ENCODE results near the gene COL28A1.

DNA sequence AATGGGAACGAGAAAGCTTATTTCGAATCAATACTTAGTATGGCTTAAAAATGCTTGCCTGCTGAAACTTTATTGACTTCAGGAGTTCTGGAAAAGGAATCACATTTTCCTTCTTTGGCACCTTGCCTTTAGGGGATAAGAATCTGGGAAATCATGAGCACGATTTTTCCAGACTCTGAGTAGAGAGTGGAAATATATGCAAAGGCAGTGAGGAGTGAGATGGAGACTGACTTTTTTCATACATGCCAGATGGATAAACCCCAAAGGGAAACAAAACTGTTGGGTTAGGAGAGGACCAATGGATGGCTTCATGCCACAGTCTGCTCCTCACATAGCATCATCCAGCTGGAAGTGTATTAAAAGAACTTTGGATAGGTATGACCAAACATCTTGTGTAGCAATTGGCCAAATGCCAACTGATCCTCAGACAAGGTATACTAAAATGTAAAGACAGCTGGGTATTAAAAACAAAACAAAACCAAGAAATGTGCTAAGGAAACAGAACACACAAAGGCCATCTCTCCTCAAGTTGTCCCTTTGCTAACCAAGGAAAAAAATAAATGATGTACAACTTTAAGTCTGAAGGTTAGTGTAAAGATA lies 1.7 kb downstream of the COL28A1 start:
- TF ChIP-seq, protein P1, sequence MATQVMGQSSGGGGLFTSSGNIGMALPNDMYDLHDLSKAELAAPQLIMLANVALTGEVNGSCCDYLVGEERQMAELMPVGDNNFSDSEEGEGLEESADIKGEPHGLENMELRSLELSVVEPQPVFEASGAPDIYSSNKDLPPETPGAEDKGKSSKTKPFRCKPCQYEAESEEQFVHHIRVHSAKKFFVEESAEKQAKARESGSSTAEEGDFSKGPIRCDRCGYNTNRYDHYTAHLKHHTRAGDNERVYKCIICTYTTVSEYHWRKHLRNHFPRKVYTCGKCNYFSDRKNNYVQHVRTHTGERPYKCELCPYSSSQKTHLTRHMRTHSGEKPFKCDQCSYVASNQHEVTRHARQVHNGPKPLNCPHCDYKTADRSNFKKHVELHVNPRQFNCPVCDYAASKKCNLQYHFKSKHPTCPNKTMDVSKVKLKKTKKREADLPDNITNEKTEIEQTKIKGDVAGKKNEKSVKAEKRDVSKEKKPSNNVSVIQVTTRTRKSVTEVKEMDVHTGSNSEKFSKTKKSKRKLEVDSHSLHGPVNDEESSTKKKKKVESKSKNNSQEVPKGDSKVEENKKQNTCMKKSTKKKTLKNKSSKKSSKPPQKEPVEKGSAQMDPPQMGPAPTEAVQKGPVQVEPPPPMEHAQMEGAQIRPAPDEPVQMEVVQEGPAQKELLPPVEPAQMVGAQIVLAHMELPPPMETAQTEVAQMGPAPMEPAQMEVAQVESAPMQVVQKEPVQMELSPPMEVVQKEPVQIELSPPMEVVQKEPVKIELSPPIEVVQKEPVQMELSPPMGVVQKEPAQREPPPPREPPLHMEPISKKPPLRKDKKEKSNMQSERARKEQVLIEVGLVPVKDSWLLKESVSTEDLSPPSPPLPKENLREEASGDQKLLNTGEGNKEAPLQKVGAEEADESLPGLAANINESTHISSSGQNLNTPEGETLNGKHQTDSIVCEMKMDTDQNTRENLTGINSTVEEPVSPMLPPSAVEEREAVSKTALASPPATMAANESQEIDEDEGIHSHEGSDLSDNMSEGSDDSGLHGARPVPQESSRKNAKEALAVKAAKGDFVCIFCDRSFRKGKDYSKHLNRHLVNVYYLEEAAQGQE (IDR thresholded peaks at IDR 0.05; ENCODE audit: unreplicated experiment) = no peak
- TF ChIP-seq POLR2AphosphoS5 (IDR thresholded peaks at IDR 0.05; ENCODE audit: low read depth) = no peak
- TF ChIP-seq, protein P2, sequence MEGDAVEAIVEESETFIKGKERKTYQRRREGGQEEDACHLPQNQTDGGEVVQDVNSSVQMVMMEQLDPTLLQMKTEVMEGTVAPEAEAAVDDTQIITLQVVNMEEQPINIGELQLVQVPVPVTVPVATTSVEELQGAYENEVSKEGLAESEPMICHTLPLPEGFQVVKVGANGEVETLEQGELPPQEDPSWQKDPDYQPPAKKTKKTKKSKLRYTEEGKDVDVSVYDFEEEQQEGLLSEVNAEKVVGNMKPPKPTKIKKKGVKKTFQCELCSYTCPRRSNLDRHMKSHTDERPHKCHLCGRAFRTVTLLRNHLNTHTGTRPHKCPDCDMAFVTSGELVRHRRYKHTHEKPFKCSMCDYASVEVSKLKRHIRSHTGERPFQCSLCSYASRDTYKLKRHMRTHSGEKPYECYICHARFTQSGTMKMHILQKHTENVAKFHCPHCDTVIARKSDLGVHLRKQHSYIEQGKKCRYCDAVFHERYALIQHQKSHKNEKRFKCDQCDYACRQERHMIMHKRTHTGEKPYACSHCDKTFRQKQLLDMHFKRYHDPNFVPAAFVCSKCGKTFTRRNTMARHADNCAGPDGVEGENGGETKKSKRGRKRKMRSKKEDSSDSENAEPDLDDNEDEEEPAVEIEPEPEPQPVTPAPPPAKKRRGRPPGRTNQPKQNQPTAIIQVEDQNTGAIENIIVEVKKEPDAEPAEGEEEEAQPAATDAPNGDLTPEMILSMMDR (conservative IDR thresholded peaks at IDR 0.05; ENCODE audit: low read depth in 2 of 2) = no peak
- TF ChIP-seq EZH2 (IDR thresholded peaks at IDR 0.05; ENCODE audit: low read depth, unreplicated experiment) = no peak
- TF ChIP-seq NANOG (IDR thresholded peaks at IDR 0.05; ENCODE audit: borderline replicate concordance) = no peak
- no peak for TF ChIP-seq EZH2phosphoT487 (IDR thresholded peaks at IDR 0.05; ENCODE audit: unreplicated experiment)
- TF ChIP-seq, protein P3, sequence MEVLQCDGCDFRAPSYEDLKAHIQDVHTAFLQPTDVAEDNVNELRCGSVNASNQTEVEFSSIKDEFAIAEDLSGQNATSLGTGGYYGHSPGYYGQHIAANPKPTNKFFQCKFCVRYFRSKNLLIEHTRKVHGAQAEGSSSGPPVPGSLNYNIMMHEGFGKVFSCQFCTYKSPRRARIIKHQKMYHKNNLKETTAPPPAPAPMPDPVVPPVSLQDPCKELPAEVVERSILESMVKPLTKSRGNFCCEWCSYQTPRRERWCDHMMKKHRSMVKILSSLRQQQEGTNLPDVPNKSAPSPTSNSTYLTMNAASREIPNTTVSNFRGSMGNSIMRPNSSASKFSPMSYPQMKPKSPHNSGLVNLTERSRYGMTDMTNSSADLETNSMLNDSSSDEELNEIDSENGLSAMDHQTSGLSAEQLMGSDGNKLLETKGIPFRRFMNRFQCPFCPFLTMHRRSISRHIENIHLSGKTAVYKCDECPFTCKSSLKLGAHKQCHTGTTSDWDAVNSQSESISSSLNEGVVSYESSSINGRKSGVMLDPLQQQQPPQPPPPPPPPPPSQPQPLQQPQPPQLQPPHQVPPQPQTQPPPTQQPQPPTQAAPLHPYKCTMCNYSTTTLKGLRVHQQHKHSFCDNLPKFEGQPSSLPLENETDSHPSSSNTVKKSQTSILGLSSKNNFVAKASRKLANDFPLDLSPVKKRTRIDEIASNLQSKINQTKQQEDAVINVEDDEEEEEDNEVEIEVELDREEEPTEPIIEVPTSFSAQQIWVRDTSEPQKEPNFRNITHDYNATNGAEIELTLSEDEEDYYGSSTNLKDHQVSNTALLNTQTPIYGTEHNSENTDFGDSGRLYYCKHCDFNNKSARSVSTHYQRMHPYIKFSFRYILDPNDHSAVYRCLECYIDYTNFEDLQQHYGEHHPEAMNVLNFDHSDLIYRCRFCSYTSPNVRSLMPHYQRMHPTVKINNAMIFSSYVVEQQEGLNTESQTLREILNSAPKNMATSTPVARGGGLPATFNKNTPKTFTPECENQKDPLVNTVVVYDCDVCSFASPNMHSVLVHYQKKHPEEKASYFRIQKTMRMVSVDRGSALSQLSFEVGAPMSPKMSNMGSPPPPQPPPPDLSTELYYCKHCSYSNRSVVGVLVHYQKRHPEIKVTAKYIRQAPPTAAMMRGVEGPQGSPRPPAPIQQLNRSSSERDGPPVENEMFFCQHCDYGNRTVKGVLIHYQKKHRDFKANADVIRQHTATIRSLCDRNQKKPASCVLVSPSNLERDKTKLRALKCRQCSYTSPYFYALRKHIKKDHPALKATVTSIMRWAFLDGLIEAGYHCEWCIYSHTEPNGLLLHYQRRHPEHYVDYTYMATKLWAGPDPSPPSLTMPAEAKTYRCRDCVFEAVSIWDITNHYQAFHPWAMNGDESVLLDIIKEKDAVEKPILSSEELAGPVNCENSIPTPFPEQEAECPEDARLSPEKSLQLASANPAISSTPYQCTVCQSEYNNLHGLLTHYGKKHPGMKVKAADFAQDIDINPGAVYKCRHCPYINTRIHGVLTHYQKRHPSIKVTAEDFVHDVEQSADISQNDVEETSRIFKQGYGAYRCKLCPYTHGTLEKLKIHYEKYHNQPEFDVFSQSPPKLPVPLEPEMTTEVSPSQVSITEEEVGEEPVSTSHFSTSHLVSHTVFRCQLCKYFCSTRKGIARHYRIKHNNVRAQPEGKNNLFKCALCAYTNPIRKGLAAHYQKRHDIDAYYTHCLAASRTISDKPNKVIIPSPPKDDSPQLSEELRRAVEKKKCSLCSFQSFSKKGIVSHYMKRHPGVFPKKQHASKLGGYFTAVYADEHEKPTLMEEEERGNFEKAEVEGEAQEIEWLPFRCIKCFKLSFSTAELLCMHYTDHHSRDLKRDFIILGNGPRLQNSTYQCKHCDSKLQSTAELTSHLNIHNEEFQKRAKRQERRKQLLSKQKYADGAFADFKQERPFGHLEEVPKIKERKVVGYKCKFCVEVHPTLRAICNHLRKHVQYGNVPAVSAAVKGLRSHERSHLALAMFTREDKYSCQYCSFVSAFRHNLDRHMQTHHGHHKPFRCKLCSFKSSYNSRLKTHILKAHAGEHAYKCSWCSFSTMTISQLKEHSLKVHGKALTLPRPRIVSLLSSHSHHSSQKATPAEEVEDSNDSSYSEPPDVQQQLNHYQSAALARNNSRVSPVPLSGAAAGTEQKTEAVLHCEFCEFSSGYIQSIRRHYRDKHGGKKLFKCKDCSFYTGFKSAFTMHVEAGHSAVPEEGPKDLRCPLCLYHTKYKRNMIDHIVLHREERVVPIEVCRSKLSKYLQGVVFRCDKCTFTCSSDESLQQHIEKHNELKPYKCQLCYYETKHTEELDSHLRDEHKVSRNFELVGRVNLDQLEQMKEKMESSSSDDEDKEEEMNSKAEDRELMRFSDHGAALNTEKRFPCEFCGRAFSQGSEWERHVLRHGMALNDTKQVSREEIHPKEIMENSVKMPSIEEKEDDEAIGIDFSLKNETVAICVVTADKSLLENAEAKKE (CRISPR knock-in tag; IDR thresholded peaks at IDR 0.05) = no peak
- no peak for TF ChIP-seq JUNB (IDR thresholded peaks at IDR 0.05; ENCODE audit: unreplicated experiment)
